Fibroblast of mammary gland (primary cell): ENCODE results near the gene TCF20.

Source experiments
- DNase-seq: peaks from one replicate; pipeline ENCODE4 v3.0.0-alpha.2; 2010; ENCODE audit warnings: low read depth
- H3K4me3 ChIP-seq: 2 replicates; pipeline ENCODE4 v1.5.1; 2011; ENCODE audit warnings: low read depth, mild to moderate bottlenecking, low read length, moderate library complexity; ENCODE audit not compliant: control insufficient read depth
- TF ChIP-seq, protein P1 (sequence below): conservative IDR thresholded peaks from 2 replicates; pipeline ENCODE4 v1.5.1; 2011; ENCODE audit warnings: low read depth, low read length, inconsistent platforms; ENCODE audit not compliant: control insufficient read depth, insufficient read depth

Gene TCF20

DNA sequence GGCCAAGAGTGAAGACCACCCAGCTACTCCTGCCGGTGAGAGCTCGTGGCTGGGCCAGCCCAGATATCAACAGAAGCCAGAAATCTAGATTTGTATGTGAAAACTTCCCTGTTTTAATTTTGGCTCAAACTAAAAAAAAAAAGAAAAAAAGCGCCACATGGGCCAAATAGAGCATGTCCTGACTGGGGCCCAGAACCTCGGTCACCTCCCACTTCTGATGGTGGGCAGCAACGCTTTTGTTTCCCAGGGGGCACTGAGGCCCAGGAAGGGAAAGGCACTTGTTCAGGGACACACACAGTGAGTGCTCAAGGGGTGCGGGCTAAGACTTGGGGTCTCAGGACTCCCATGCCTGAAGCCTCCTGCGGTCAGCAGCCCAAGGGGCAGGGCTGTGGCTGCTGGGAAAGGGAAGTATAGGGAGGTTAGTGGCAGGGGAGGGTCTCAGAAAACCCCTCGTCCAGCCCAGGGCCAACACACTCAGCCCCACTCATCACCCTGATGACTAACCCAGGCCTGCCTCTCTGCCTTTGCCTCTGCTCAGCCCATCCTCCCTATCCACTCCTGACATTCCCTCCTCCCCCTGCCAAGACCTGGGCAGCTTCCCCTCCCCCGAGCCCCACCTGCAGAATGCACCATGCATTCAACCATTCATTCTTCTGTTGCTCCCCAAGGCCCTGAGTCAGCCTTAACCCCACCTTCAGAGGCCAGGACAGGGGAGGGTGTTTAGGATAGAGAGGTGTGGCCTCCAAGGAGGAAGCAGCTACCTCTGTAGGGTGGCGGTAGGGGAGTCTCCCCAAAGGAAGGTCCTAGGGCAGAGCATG lies 30.0 kb upstream of the TCF20 start:
- TF ChIP-seq, protein P1, sequence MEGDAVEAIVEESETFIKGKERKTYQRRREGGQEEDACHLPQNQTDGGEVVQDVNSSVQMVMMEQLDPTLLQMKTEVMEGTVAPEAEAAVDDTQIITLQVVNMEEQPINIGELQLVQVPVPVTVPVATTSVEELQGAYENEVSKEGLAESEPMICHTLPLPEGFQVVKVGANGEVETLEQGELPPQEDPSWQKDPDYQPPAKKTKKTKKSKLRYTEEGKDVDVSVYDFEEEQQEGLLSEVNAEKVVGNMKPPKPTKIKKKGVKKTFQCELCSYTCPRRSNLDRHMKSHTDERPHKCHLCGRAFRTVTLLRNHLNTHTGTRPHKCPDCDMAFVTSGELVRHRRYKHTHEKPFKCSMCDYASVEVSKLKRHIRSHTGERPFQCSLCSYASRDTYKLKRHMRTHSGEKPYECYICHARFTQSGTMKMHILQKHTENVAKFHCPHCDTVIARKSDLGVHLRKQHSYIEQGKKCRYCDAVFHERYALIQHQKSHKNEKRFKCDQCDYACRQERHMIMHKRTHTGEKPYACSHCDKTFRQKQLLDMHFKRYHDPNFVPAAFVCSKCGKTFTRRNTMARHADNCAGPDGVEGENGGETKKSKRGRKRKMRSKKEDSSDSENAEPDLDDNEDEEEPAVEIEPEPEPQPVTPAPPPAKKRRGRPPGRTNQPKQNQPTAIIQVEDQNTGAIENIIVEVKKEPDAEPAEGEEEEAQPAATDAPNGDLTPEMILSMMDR, result no peak
- DNase-seq, result no peak
- no peak overlapping the region for H3K4me3 ChIP-seq

DNA sequence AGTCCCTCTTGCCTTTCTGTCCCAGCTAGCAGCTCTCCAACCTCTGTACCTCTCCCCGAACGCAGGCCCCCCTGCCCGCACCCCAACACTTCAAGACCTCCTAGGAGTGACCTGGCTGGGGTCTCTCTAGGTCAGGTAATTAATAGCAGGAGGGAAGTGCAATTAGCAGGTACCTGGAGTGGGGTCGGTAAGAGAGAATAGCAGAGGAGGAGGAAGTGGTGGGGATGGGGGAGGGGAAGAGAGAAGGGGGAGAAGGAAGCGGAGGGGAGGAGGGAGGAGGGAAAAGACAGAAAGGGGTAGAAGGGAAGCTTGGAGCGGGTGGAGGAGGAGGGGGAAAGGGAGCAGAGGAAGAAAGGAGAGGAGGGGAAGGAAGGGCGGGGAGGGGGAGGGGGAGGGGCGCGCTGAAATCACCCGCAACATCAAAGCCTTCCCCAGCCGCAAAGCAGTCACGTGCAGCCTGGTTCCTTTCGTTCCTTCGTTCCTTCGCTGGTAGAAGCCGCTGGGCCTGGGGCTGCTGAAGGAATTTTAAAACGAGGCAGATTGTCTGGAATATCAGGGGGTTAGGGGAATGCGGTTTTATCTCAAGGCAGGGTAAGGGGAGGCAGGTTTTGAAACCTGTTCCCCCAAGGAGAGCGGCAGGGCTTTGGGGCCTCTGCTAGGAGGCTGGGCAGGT lies 29.3 kb upstream of the TCF20 start:
- no peak for DNase-seq
- H3K4me3 ChIP-seq, result no peak overlapping the region
- TF ChIP-seq, protein P1, result no peak

DNA sequence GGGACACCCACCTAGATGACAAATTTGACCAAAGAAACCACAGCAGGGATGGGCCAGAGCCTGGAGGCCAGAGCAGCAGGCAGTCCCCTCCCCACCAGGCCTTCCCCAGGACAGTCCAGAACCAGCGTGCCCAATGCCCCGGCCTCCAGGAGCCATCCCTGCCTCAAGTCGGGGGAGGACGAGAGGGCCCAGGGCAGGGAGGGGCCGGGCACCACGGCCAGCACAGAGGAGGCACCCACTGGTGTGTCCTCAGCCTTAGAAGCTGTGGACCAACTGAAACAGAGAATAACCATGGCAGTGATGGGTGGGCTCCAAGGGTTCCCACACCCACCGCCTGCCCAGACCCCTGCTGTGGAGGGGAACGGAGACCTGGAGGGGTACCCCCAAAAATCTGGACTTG lies 28.3 kb upstream of the TCF20 start:
- no peak overlapping the region for H3K4me3 ChIP-seq
- DNase-seq, result no peak
- TF ChIP-seq, protein P1, result no peak

DNA sequence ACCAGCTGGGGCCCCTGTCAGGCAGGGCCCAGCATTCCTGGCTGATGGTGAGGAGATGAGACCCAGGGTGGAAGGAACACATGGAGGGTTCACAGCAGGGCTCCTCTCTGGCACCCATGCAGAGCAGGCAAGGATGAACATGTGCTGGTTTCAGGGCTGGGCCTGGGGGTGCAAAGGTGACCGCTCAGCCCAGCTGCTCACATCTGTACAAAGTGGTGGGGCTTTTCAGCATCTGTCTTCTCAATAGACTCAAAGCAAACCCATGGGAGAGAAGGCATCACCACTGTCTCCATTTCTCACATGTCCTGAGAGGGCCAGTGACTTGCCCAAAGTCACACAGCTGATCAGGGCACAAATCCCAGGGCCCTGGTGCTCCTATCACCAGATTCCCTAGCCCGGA lies 27.3 kb upstream of the TCF20 start:
- TF ChIP-seq, protein P1, result no peak
- DNase-seq, result no peak
- no peak overlapping the region for H3K4me3 ChIP-seq

DNA sequence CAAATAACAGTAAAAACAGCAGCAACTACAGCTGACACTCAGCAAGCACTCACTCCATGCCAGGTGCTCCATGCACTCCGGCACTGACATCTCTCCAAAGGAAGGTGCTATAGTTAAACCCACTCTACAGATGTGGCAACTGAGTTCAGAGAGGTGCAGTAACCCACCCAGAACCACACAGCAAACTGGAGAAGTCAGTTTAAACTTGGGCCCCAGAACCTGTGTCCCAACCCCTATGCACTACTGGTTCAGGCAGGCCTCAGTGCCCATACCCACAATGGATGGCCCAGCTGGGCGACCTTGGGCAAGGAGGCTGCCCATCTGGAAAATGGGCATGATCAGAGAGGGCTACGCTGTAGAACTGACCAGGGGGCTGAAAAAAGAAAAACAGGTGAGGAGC lies 26.4 kb upstream of the TCF20 start:
- DNase-seq, result no peak
- H3K4me3 ChIP-seq, result no peak overlapping the region
- TF ChIP-seq, protein P1, result no peak

DNA sequence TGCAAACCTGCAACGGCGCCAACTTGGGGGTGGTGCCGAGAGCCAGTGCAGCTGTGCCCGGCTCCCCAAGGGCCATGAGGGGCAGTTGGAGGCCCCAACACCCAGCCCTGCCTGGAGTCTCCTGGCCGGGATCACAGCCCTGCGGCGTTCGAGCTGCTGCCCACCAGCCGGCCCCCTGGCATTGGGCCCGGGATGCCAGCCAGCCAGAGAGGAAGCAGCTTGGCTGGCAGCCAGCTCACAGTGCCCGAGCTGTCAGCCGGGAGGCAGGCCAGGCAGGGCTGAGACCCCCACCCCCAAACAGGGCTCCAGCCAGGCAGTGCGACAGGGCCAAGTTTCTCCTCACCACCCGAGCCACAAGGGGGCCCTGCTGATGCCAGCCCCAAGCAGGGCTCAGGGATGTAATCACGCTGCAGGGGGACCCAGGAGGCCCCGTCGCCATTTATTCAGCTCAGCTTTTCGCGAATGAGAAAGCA lies 26.0 kb upstream of the TCF20 start:
- H3K4me3 ChIP-seq, result no peak overlapping the region
- TF ChIP-seq, protein P1, result no peak
- no peak for DNase-seq
